Activated CD4-positive, alpha-beta T cell treated with anti-CD3 and anti-CD28 coated beads for 36 hours (primary cell): ENCODE data around the gene EPHA4. TPM values are rescaled to one million over a fixed set of nuclear protein-coding genes. Genes with fewer than 3 reads are reported as not detected.
A peak's percentile ranks its signal among the peaks of the same experiment; 100 is the strongest.

Source experiments
- ATAC-seq: fragments of 200-7000 bp; cut with Tn5 transposase; one replicate; pipeline ENCODE4 v1.10.0; 2021; ENCODE audit warnings: mild to moderate bottlenecking, moderate library complexity
- CTCF ChIA-PET: fragments of 350-600 bp; sonication (Branson Sonifier 250); formaldehyde crosslinking; loops from one replicate; lab custom pipeline; 2021; ENCODE audit warnings: antibody characterized with exemption; lab: Charles Lee
- POLR2A ChIA-PET: fragments of 350-600 bp; sonication (Branson Sonifier 250); formaldehyde crosslinking; loops from one replicate; lab custom pipeline; 2021; ENCODE audit warnings: antibody characterized with exemption, inconsistent platforms; lab: Charles Lee
- DNase-seq: peaks from one replicate; pipeline ENCODE4 v3.0.0-alpha.2; 2020
- H3K27ac Mint-ChIP-seq: one replicate; pipeline ENCODE4 v1.8.0; 2021; ENCODE audit warnings: mixed read lengths
- H3K27me3 Mint-ChIP-seq: one replicate; pipeline ENCODE4 v1.8.0; 2021; ENCODE audit warnings: mixed read lengths
- H3K36me3 Mint-ChIP-seq: one replicate; pipeline ENCODE4 v1.8.0; 2021; ENCODE audit warnings: low read depth, mixed read lengths
- H3K4me1 Mint-ChIP-seq: one replicate; pipeline ENCODE4 v1.8.0; 2021; ENCODE audit warnings: mixed read lengths
- H3K4me3 Mint-ChIP-seq: one replicate; pipeline ENCODE4 v1.8.0; 2021; ENCODE audit warnings: mild to moderate bottlenecking, moderate library complexity, mixed read lengths
- H3K9me3 Mint-ChIP-seq: one replicate; pipeline ENCODE4 v1.8.0; 2021; ENCODE audit warnings: low read depth, mixed read lengths
- intact Hi-C, 2 experiments: fragments of 100-400 bp; cut with DNase I in 1 of 2; cut with micrococcal nuclease in 1 of 2; formaldehyde crosslinking; loops; one replicate each; pipeline versions ENCODE4 v1.14.2 to v1.15.1; 2022 to 2024; cut with DNase I, micrococcal nuclease
- total RNA-seq, 2 experiments: library from RNA; stranded (reverse); gene quantifications; one replicate each; pipeline ENCODE4 v1.2.3, GENCODE V29; 2021

The EPHA4 gene
- total RNA-seq, 2 experiments from 2014 or later: 5.9 to 7.2 TPM

- H3K27me3 Mint-ChIP-seq: no peaks in the 10 kb centered on the region
- no peak for DNase-seq
- no peaks in the 10 kb centered on the region for H3K36me3 Mint-ChIP-seq
- POLR2A ChIA-PET: no interaction called here
- intact Hi-C loops: no loop called here
- H3K4me1 Mint-ChIP-seq: peaks cover 20% of the 10 kb centered on the region
- no peak overlapping the region for H3K27ac Mint-ChIP-seq
- ATAC-seq: no peak
- CTCF ChIA-PET: interaction anchor here (1.2 to 1.5 kb wide), 2 partner anchors 15 to 29 kb away, joined by 3 to 4 read pairs; no protein-coding TSS in a partner anchor
- no peaks in the 10 kb centered on the region for H3K9me3 Mint-ChIP-seq
- H3K4me3 Mint-ChIP-seq: no peak overlapping the region
Measured at GRCh38 chr2:221535824-221536223, 36.3 kb downstream of the EPHA4 start.

GRCh38 chr2:221533299-221533698 lies 38.8 kb downstream of the EPHA4 start:
- ATAC-seq (no peak), DNase-seq (no peak)
- Mint-ChIP-seq H3K36me3 (no peaks in the 10 kb centered on the region), H3K4me1 (peaks cover 44% of the 10 kb centered on the region), H3K4me3 (no peak overlapping the region), H3K27me3 (no peaks in the 10 kb centered on the region), H3K9me3 (no peaks in the 10 kb centered on the region), H3K27ac (no peak overlapping the region)
- intact Hi-C loops: no loop called here
- POLR2A ChIA-PET: no interaction called here
- CTCF ChIA-PET: no interaction called here

- H3K27ac Mint-ChIP-seq: no peak overlapping the region
- no peaks in the 10 kb centered on the region for H3K27me3 Mint-ChIP-seq
- ChIA-PET CTCF (no interaction called here), POLR2A (no interaction called here)
- H3K36me3 Mint-ChIP-seq: no peaks in the 10 kb centered on the region
- intact Hi-C loops: no loop called here
- no peak for ATAC-seq
- H3K4me3 Mint-ChIP-seq: no peak overlapping the region
- H3K4me1 Mint-ChIP-seq: peaks cover 49% of the 10 kb centered on the region
- no peaks in the 10 kb centered on the region for H3K9me3 Mint-ChIP-seq
- no peak for DNase-seq
Measured at GRCh38 chr2:221532641-221533040, 39.5 kb downstream of the EPHA4 start.

GRCh38 chr2:221530653-221531037 lies 41.5 kb downstream of the EPHA4 start:
- Mint-ChIP-seq H3K27ac (peak overlapping the region; percentile 95), H3K4me3 (peak overlapping the region; percentile 70), H3K9me3 (no peaks in the 10 kb centered on the region), H3K27me3 (no peaks in the 10 kb centered on the region), H3K4me1 (peaks cover 57% of the 10 kb centered on the region), H3K36me3 (no peaks in the 10 kb centered on the region)
- DNase-seq (no peak), ATAC-seq (no peak)
- POLR2A ChIA-PET: no interaction called here
- CTCF ChIA-PET: interaction anchor here (0.6 to 1.0 kb wide), 3 partner anchors 10 to 255 kb away, joined by 3 to 5 read pairs (median 5); no protein-coding TSS in a partner anchor
- intact Hi-C loops: no loop called here

- DNase-seq: no peak
- no peaks in the 10 kb centered on the region for H3K27me3 Mint-ChIP-seq
- ChIA-PET POLR2A (no interaction called here), CTCF (interaction anchor here (0.6 to 0.9 kb wide), 2 partner anchors 11 to 254 kb away, joined by 3 read pairs; no protein-coding TSS in a partner anchor)
- ATAC-seq: peak; percentile 79
- H3K36me3 Mint-ChIP-seq: no peaks in the 10 kb centered on the region
- H3K4me1 Mint-ChIP-seq: peaks cover 57% of the 10 kb centered on the region
- intact Hi-C loops: no loop called here
- H3K27ac Mint-ChIP-seq: peak overlapping the region; percentile 95
- H3K4me3 Mint-ChIP-seq: peak overlapping the region; percentile 70
- H3K9me3 Mint-ChIP-seq: no peaks in the 10 kb centered on the region
Measured at GRCh38 chr2:221529943-221530652, 42.0 kb downstream of the EPHA4 start.

GRCh38 chr2:221529177-221529942 lies 42.7 kb downstream of the EPHA4 start:
- Mint-ChIP-seq H3K4me3 (peak overlapping the region; percentile 70), H3K36me3 (no peaks in the 10 kb centered on the region), H3K27me3 (no peaks in the 10 kb centered on the region), H3K9me3 (no peaks in the 10 kb centered on the region), H3K4me1 (peaks cover 62% of the 10 kb centered on the region), H3K27ac (peak overlapping the region; percentile 95)
- ChIA-PET POLR2A (no interaction called here), CTCF (interaction anchor here (0.9 kb wide), 1 partner anchor 10 kb away, joined by 3 read pairs; no protein-coding TSS in a partner anchor)
- ATAC-seq (peak; percentile 63), DNase-seq (no peak)
- intact Hi-C loops: no loop called here

GRCh38 chr2:221527776-221528309 lies 44.3 kb downstream of the EPHA4 start:
- Mint-ChIP-seq H3K4me3 (peak overlapping the region; percentile 37), H3K27me3 (no peaks in the 10 kb centered on the region), H3K27ac (peak overlapping the region; percentile 89), H3K9me3 (no peaks in the 10 kb centered on the region), H3K36me3 (no peaks in the 10 kb centered on the region), H3K4me1 (peaks cover 62% of the 10 kb centered on the region)
- CTCF ChIA-PET: no interaction called here
- POLR2A ChIA-PET: no interaction called here
- DNase-seq (peak; percentile 38), ATAC-seq (peak; percentile 37)
- intact Hi-C loops: no loop called here

- H3K4me1 Mint-ChIP-seq: peaks cover 50% of the 10 kb centered on the region
- DNase-seq (no peak), ATAC-seq (peak; percentile 14)
- no peak overlapping the region for H3K4me3 Mint-ChIP-seq
- ChIA-PET CTCF (no interaction called here), POLR2A (no interaction called here)
- H3K27me3 Mint-ChIP-seq: no peaks in the 10 kb centered on the region
- intact Hi-C loops: no loop called here
- no peaks in the 10 kb centered on the region for H3K9me3 Mint-ChIP-seq
- no peak overlapping the region for H3K27ac Mint-ChIP-seq
- H3K36me3 Mint-ChIP-seq: no peaks in the 10 kb centered on the region
Measured at GRCh38 chr2:221524158-221524557, 47.9 kb downstream of the EPHA4 start.

GRCh38 chr2:221521233-221521845 lies 50.8 kb downstream of the EPHA4 start:
- Mint-ChIP-seq H3K4me3 (no peak overlapping the region), H3K36me3 (no peaks in the 10 kb centered on the region), H3K4me1 (peaks cover 26% of the 10 kb centered on the region), H3K27me3 (no peaks in the 10 kb centered on the region), H3K9me3 (no peaks in the 10 kb centered on the region), H3K27ac (peak overlapping the region; percentile 16)
- ChIA-PET CTCF (interaction anchor here (1.2 to 1.6 kb wide), 3 partner anchors 10 to 21 kb away, joined by 3 to 5 read pairs (median 4); no protein-coding TSS in a partner anchor), POLR2A (interaction anchor here (0.5 kb wide), 1 partner anchor 35 kb away, joined by 3 read pairs; no protein-coding TSS in a partner anchor)
- intact Hi-C loops: no loop called here
- no peak for DNase-seq
- no peak for ATAC-seq

GRCh38 chr2:221518935-221519625 lies 53.0 kb downstream of the EPHA4 start:
- Mint-ChIP-seq H3K36me3 (no peaks in the 10 kb centered on the region), H3K9me3 (no peaks in the 10 kb centered on the region), H3K4me1 (peaks cover 16% of the 10 kb centered on the region), H3K27ac (peak overlapping the region; percentile 73), H3K4me3 (no peak overlapping the region), H3K27me3 (no peaks in the 10 kb centered on the region)
- intact Hi-C loops: loop anchor here (1.0 to 5.0 kb wide), 6 partner anchors 17 to 1138 kb away; partner anchors contain the start of genes EPHA4 (in 1 of the 2) and FARSB (in 1 of the 2)
- peak; percentile 12 for DNase-seq
- CTCF ChIA-PET: interaction anchor here (0.5 to 1.9 kb wide), 6 partner anchors 11 to 102 kb away, joined by 3 to 4 read pairs (median 3); no protein-coding TSS in a partner anchor
- peak; percentile 7 for ATAC-seq
- POLR2A ChIA-PET: interaction anchor here (2.2 kb wide), 1 partner anchor 12 kb away, joined by 6 read pairs; no protein-coding TSS in a partner anchor
